Liver (tissue), 9 donors: Measurements from ENCODE around the gene NSMF. TPM values are rescaled to one million over a fixed set of nuclear protein-coding genes. Genes with fewer than 3 reads are reported as not detected.

Source experiments
- DNase-seq: peaks from one replicate; pipeline ENCODE4 v3.0.0-alpha.2; 2017; ENCODE audit warnings: low spot score
- H3K27ac ChIP-seq, 2 donors: one replicate each; pipeline ENCODE4 v1.7.0; 2013; ENCODE audit warnings: inconsistent platforms in 2 of 2, low read length in 2 of 2, control low read depth in 1 of 2, low read depth in 1 of 2, mild to moderate bottlenecking in 1 of 2
- H3K27me3 ChIP-seq, 4 donors: one replicate each; pipeline versions ENCODE4 v1.6.1 to v1.7.0; 2013; ENCODE audit warnings: low read length in 3 of 4, inconsistent platforms in 1 of 4, mild to moderate bottlenecking in 1 of 4, moderate library complexity in 1 of 4; ENCODE audit not compliant: control insufficient read depth in 4 of 4, insufficient read depth in 4 of 4
- H3K36me3 ChIP-seq, 4 donors: one replicate each; pipeline versions ENCODE4 v1.6.1 to v1.7.0; 2013; ENCODE audit warnings: low read length in 3 of 4, mild to moderate bottlenecking in 3 of 4, low read depth in 1 of 4, moderate library complexity in 1 of 4; ENCODE audit not compliant: control insufficient read depth in 4 of 4, insufficient read depth in 3 of 4
- H3K4me1 ChIP-seq, 4 donors: one replicate each; pipeline versions ENCODE4 v1.6.1 to v1.7.0; 2013; ENCODE audit warnings: low read length in 3 of 4, mild to moderate bottlenecking in 3 of 4, moderate library complexity in 1 of 4; ENCODE audit not compliant: control insufficient read depth in 4 of 4, insufficient read depth in 4 of 4
- H3K4me3 ChIP-seq, 3 donors: one replicate each; pipeline versions ENCODE4 v1.6.1 to v1.7.0; 2013; ENCODE audit warnings: low read length in 3 of 3, control low read depth in 1 of 3, low read depth in 1 of 3, mild to moderate bottlenecking in 1 of 3
- H3K9ac ChIP-seq, 2 donors: one replicate each; pipeline ENCODE4 v1.7.0; 2013; ENCODE audit warnings: low read length in 2 of 2, mild to moderate bottlenecking in 2 of 2, moderate library complexity in 2 of 2, control low read depth in 1 of 2, low read depth in 1 of 2
- H3K9me3 ChIP-seq, 4 donors: one replicate each; pipeline versions ENCODE4 v1.6.1 to v1.7.0; 2013; ENCODE audit warnings: low read length in 3 of 4; ENCODE audit not compliant: control insufficient read depth in 4 of 4
- EGR1 ChIP-seq, 2 donors: IDR thresholded peaks; 2 replicates each; pipeline ENCODE4 v1.6.1; 2016 to 2018; ENCODE audit warnings: antibody characterized with exemption in 2 of 2, low read depth in 2 of 2
- FOXA1 ChIP-seq: IDR thresholded peaks from 2 replicates; pipeline ENCODE4 v1.6.1; 2016; ENCODE audit warnings: antibody characterized with exemption
- FOXA2 ChIP-seq: IDR thresholded peaks from 2 replicates; pipeline ENCODE4 v1.6.1; 2016; ENCODE audit warnings: antibody characterized with exemption
- HNF4A ChIP-seq, 2 donors: conservative IDR thresholded peaks; 2 replicates each; pipeline ENCODE4 v1.6.1; 2016; ENCODE audit warnings: antibody characterized with exemption in 2 of 2, mild to moderate bottlenecking in 2 of 2
- HNF4G ChIP-seq: IDR thresholded peaks from 2 replicates; pipeline ENCODE4 v1.6.1; 2016; ENCODE audit warnings: antibody characterized with exemption
- JUND ChIP-seq, 2 donors: IDR thresholded peaks; 2 replicates each; pipeline ENCODE4 v1.6.1; 2016; ENCODE audit warnings: antibody characterized with exemption in 2 of 2
- RAD21 ChIP-seq, 2 donors: IDR thresholded peaks; 2 replicates each; pipeline ENCODE4 v1.6.1; 2016; ENCODE audit warnings: antibody characterized with exemption in 2 of 2, mild to moderate bottlenecking in 2 of 2
- REST ChIP-seq: IDR thresholded peaks from 2 replicates; pipeline ENCODE4 v1.6.1; 2016; ENCODE audit warnings: antibody characterized with exemption, mild to moderate bottlenecking
- RXRA ChIP-seq, 2 donors: IDR thresholded peaks; 2 replicates each; pipeline ENCODE4 v1.6.1; 2017 to 2018; ENCODE audit warnings: antibody characterized with exemption in 2 of 2, mild to moderate bottlenecking in 1 of 2
- SP1 ChIP-seq: IDR thresholded peaks from 2 replicates; pipeline ENCODE4 v1.6.1; 2018; ENCODE audit warnings: antibody characterized with exemption, mild to moderate bottlenecking
- TAF1 ChIP-seq: conservative IDR thresholded peaks from 2 replicates; pipeline ENCODE4 v1.6.1; 2016; ENCODE audit warnings: antibody characterized with exemption, mild to moderate bottlenecking
- WGBS: extraction: QIAGEN DNeasy Blood & Tissue Kit; methylation state at CpG from one replicate; pipeline ENCODE4 v1.1.7; 2013; 5-methylcytosine and 5-hydroxymethylcytosine counted together
- polyA plus RNA-seq, 2 donors: library from polyadenylated mRNA; stranded (reverse) in 1 of 2; unstranded in 1 of 2; fragments of 200-250 nt in 1 of 2; fragments of >200 nt in 1 of 2; fragmentation: Nextera tagmentation in 1 of 2; extraction: Ambion mirVana in 1 of 2; gene quantifications; one replicate each; pipeline versions ENCODE4 v1.2.1 to v1.2.3, GENCODE V29; 2013 to 2015
- total RNA-seq, 2 donors: library from RNA; depleted of rRNA; stranded (reverse); fragments of >200 nt; gene quantifications; one replicate each; pipeline ENCODE4 v1.2.3, GENCODE V29; 2014
- TF ChIP-seq, protein P1 (sequence below): fragments of 150-350 bp; IDR thresholded peaks from 2 replicates; pipeline ENCODE4 v1.5.1; 2017; ENCODE audit warnings: improper control_type of control experiment, low read depth, low read length; ENCODE audit not compliant: missing input control
- TF ChIP-seq, protein P2 (sequence below): IDR thresholded peaks from 2 replicates; pipeline ENCODE4 v1.6.1; 2016; ENCODE audit warnings: antibody characterized with exemption
- TF ChIP-seq, protein P3 (sequence below): IDR thresholded peaks from 2 replicates; pipeline ENCODE4 v1.6.1; 2016; ENCODE audit warnings: antibody characterized with exemption
- TF ChIP-seq, protein P4 (sequence below): IDR thresholded peaks from 2 replicates; pipeline ENCODE4 v1.6.1; 2016; ENCODE audit warnings: antibody characterized with exemption
- donor health status: healthy.
- donor health status: healthy.
- donor health status: healthy.
- donor health status: healthy.
- donor health status: healthy.

NSMF gene
- total and polyA plus RNA-seq, 4 donors = 1.7 to 13.5 (median 8.7) TPM

DNA sequence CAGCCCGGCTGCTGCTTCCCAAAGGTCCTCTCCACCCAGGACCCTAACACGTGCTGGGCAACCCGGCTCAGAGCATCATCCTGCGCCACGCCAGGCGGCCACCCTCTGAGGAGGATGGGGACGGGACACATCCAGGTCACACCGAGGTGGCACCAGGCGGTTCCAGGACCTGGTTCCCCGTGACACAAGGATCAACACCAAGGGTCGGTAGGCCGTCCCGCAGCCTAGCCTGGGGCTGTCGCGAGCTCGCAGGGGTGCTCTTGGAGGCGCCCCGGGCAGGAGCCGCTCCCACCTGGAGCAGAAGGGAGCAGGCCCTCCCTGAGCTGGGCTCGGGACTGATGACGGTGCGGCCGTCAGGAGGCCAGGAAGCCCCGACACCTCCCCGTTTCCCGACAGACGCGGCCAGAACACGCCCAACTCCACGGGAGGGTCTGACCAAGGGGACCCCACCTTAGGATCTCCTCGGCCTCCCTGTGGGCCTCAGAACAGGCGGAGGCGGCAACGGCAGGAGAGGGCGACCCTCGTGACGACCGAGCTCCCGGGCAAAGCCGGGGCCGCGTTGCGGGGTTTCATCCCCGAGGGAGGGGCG is 42.5 kb downstream of the NSMF start:
- WGBS = 96% methylated on average over 45 of the region's 45 CpGs
- no peaks in the 10 kb centered on the region for H3K27me3 ChIP-seq
- no peak overlapping the region for H3K4me3 ChIP-seq

GRCh38 chr9:137416006-137416562 is 43.0 kb downstream of the NSMF start:
- Histone ChIP-seq H3K27ac (no peak overlapping the region), H3K27me3 (no peaks in the 10 kb centered on the region), H3K36me3 (no peaks in the 10 kb centered on the region), H3K9me3 (no peaks in the 10 kb centered on the region), H3K4me3 (no peak overlapping the region), H3K4me1 (no peaks in the 10 kb centered on the region), H3K9ac (no peak overlapping the region)
- DNase-seq = no peak
- no peak for TF ChIP-seq REST
- TF ChIP-seq HNF4G = no peak
- TF ChIP-seq FOXA2 = no peak
- TF ChIP-seq RXRA (IDR thresholded peaks at IDR 0.05) = no peak
- no peak for TF ChIP-seq HNF4A (conservative IDR thresholded peaks at IDR 0.05)
- no peak for TF ChIP-seq JUND (IDR thresholded peaks at IDR 0.05)
- TF ChIP-seq, protein P1, sequence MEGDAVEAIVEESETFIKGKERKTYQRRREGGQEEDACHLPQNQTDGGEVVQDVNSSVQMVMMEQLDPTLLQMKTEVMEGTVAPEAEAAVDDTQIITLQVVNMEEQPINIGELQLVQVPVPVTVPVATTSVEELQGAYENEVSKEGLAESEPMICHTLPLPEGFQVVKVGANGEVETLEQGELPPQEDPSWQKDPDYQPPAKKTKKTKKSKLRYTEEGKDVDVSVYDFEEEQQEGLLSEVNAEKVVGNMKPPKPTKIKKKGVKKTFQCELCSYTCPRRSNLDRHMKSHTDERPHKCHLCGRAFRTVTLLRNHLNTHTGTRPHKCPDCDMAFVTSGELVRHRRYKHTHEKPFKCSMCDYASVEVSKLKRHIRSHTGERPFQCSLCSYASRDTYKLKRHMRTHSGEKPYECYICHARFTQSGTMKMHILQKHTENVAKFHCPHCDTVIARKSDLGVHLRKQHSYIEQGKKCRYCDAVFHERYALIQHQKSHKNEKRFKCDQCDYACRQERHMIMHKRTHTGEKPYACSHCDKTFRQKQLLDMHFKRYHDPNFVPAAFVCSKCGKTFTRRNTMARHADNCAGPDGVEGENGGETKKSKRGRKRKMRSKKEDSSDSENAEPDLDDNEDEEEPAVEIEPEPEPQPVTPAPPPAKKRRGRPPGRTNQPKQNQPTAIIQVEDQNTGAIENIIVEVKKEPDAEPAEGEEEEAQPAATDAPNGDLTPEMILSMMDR = no peak
- no peak for TF ChIP-seq RAD21 (IDR thresholded peaks at IDR 0.05)
- no peak for TF ChIP-seq TAF1
- TF ChIP-seq, protein P2, sequence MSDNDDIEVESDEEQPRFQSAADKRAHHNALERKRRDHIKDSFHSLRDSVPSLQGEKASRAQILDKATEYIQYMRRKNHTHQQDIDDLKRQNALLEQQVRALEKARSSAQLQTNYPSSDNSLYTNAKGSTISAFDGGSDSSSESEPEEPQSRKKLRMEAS = no peak
- 98% methylated on average over 23 of the region's 23 CpGs for WGBS

More for the DNA sequence above, 42.5 kb downstream of the NSMF start:
- Histone ChIP-seq H3K4me1 (peaks cover 0 to 3% (median 1%) of the 10 kb centered on the region in 4 donors), H3K27ac (no peak overlapping the region), H3K36me3 (no peaks in the 10 kb centered on the region), H3K9ac (no peak overlapping the region), H3K9me3 (no peaks in the 10 kb centered on the region)
- TF ChIP-seq, protein P1 = no peak
- TF ChIP-seq SP1 (no peak), TAF1 (no peak), FOXA1 (no peak), JUND (IDR thresholded peaks at IDR 0.05) (no peak), HNF4A (conservative IDR thresholded peaks at IDR 0.05) (no peak), EGR1 (IDR thresholded peaks at IDR 0.05; ENCODE audit: low read depth in 2 of 2) (no peak), RAD21 (IDR thresholded peaks at IDR 0.05) (no peak), HNF4G (no peak)
- TF ChIP-seq, protein P3, sequence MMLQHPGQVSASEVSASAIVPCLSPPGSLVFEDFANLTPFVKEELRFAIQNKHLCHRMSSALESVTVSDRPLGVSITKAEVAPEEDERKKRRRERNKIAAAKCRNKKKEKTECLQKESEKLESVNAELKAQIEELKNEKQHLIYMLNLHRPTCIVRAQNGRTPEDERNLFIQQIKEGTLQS = no peak
- TF ChIP-seq, protein P4, sequence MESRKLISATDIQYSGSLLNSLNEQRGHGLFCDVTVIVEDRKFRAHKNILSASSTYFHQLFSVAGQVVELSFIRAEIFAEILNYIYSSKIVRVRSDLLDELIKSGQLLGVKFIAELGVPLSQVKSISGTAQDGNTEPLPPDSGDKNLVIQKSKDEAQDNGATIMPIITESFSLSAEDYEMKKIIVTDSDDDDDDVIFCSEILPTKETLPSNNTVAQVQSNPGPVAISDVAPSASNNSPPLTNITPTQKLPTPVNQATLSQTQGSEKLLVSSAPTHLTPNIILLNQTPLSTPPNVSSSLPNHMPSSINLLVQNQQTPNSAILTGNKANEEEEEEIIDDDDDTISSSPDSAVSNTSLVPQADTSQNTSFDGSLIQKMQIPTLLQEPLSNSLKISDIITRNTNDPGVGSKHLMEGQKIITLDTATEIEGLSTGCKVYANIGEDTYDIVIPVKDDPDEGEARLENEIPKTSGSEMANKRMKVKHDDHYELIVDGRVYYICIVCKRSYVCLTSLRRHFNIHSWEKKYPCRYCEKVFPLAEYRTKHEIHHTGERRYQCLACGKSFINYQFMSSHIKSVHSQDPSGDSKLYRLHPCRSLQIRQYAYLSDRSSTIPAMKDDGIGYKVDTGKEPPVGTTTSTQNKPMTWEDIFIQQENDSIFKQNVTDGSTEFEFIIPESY = no peak
- no peak for DNase-seq
